Measurements from ENCODE around the gene SRL. TPM values are rescaled to one million over a fixed set of nuclear protein-coding genes. Genes with fewer than 3 reads are reported as not detected.

The SRL gene
- total RNA-seq, 6 experiments from 2014 or later, result 0.18 to 0.62 (median 0.28) TPM

- Histone ChIP-seq H3K27ac (no peak overlapping the region), H3K36me3 (no peaks in the 10 kb centered on the region), H3K4me1 (peaks cover 0 to 4% (median under 1%) of the 10 kb centered on the region in 4 donors), H3K27me3 (no peaks in the 10 kb centered on the region), H3K4me3 (no peak overlapping the region), H3K9me3 (no peaks in the 10 kb centered on the region)
- ATAC-seq, result peak; percentile 47 to 62 (median 52)
- peak; percentile 70 to 80 (median 74) for DNase-seq
- TF ChIP-seq, protein P1, sequence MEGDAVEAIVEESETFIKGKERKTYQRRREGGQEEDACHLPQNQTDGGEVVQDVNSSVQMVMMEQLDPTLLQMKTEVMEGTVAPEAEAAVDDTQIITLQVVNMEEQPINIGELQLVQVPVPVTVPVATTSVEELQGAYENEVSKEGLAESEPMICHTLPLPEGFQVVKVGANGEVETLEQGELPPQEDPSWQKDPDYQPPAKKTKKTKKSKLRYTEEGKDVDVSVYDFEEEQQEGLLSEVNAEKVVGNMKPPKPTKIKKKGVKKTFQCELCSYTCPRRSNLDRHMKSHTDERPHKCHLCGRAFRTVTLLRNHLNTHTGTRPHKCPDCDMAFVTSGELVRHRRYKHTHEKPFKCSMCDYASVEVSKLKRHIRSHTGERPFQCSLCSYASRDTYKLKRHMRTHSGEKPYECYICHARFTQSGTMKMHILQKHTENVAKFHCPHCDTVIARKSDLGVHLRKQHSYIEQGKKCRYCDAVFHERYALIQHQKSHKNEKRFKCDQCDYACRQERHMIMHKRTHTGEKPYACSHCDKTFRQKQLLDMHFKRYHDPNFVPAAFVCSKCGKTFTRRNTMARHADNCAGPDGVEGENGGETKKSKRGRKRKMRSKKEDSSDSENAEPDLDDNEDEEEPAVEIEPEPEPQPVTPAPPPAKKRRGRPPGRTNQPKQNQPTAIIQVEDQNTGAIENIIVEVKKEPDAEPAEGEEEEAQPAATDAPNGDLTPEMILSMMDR (IDR thresholded peaks at IDR 0.05), result no peak
- TF ChIP-seq POLR2A (IDR thresholded peaks at IDR 0.05), result no peak
- WGBS (ENCODE audit: insufficient coverage, low coverage, low lambda C conversion rate, missing lambda C conversion rate), result 43% methylated on average over 5 of the region's 5 CpGs
- intact Hi-C loops (cut with DNase I), result loop anchor here in 1 of 2 donors (10.0 kb wide), 1 partner anchor 194 kb away; no protein-coding TSS in a partner anchor
Observed at GRCh38 chr16:4179020-4179419, 62.9 kb downstream of the SRL start.

DNA sequence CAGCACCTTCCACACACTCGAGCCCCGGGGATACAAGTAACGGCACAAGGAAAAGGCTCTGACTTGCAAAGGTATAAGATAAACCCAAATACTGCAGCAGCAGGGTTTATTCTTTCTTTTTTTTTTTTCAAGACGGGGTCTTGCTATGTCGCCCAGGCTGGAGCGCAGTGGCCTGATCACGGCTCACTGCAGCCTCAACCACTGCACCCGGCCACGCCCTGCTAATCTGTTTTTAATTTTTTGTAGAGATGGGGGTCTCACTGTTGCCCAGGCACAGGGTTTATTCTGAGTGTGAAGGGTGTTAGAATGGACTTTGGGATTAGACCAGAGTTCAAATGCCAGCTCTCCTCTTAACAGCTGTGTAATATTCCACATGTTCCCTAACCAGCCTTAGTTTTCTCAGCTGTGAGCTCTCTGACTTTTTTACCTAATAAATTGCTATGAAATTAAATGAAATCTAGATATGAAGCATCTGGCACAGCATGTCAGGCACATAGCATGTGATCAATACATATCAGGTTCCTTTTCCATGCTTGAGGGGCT is 63.3 kb downstream of the SRL start:
- 86% methylated on average over 6 of the region's 9 CpGs for WGBS (ENCODE audit: insufficient coverage, low coverage, low lambda C conversion rate, missing lambda C conversion rate)
- intact Hi-C loops (cut with DNase I), result loop anchor here in 1 of 2 donors (10.0 kb wide), 1 partner anchor 194 kb away; no protein-coding TSS in a partner anchor
- TF ChIP-seq, protein P1 (IDR thresholded peaks at IDR 0.05), result no peak
- Histone ChIP-seq H3K4me1 (peaks cover 0 to 4% (median 0%) of the 10 kb centered on the region in 4 donors), H3K27me3 (no peaks in the 10 kb centered on the region), H3K36me3 (no peaks in the 10 kb centered on the region), H3K9me3 (no peaks in the 10 kb centered on the region), H3K4me3 (no peak overlapping the region), H3K27ac (no peak overlapping the region)
- ATAC-seq (no peak), DNase-seq (no peak)

GRCh38 chr16:4176906-4177417 is 64.9 kb downstream of the SRL start:
- Histone ChIP-seq H3K4me3 (no peak overlapping the region), H3K27me3 (no peaks in the 10 kb centered on the region), H3K4me1 (no peaks in the 10 kb centered on the region), H3K36me3 (no peaks in the 10 kb centered on the region), H3K9me3 (no peaks in the 10 kb centered on the region), H3K27ac (no peak overlapping the region)
- TF ChIP-seq POLR2A (IDR thresholded peaks at IDR 0.05), result no peak
- TF ChIP-seq, protein P1 (IDR thresholded peaks at IDR 0.05), result no peak
- no peak for DNase-seq
- 30% methylated on average over 2 of the region's 5 CpGs for WGBS (ENCODE audit: insufficient coverage, low coverage, low lambda C conversion rate, missing lambda C conversion rate)
- ATAC-seq, result peak; percentile 14 to 63 (median 38)
- intact Hi-C loops (cut with DNase I), result loop anchor here in 1 of 2 donors (10.0 kb wide), 1 partner anchor 192 kb away; no protein-coding TSS in a partner anchor

- Histone ChIP-seq H3K4me1 (no peaks in the 10 kb centered on the region), H3K9me3 (no peaks in the 10 kb centered on the region), H3K27me3 (no peaks in the 10 kb centered on the region), H3K27ac (no peak overlapping the region), H3K36me3 (no peaks in the 10 kb centered on the region), H3K4me3 (no peak overlapping the region)
- TF ChIP-seq, protein P1 (IDR thresholded peaks at IDR 0.05), result no peak
- no peak for TF ChIP-seq POLR2A (IDR thresholded peaks at IDR 0.05)
- ATAC-seq (no peak), DNase-seq (no peak)
- intact Hi-C loops (cut with DNase I), result loop anchor here in 1 of 2 donors (10.0 kb wide), 1 partner anchor 191 kb away; no protein-coding TSS in a partner anchor
- WGBS (ENCODE audit: insufficient coverage, low coverage, low lambda C conversion rate, missing lambda C conversion rate), result 73% methylated on average over 2 of the region's 2 CpGs
Observed at GRCh38 chr16:4175849-4176248, 66.0 kb downstream of the SRL start.
